Peyer's patch (tissue), 4 donors: ENCODE data around the gene WDR48.
A peak's percentile ranks its signal among the peaks of the same experiment; 100 is the strongest.

Source experiments
- CTCF ChIP-seq, 6 experiments: fragments of 450-650 bp in 4 of 6; fragments of 200-600 bp in 2 of 6; sonication (generic) in 1 of 6; IDR thresholded peaks; one replicate each; pipeline ENCODE4 v1.5.1; 2017 to 2019; ENCODE audit warnings: antibody characterized with exemption in 6 of 6, mild to moderate bottlenecking in 3 of 6, moderate library complexity in 1 of 6
- POLR2A ChIP-seq, 2 donors: fragments of 450-650 bp; IDR thresholded peaks; one replicate each; pipeline ENCODE4 v1.5.1; 2017; ENCODE audit warnings: antibody characterized with exemption in 2 of 2, mild to moderate bottlenecking in 2 of 2, moderate library complexity in 2 of 2

GRCh38 chr3:39126532-39127071, 74.8 kb downstream of the WDR48 start:
- TF ChIP-seq POLR2A (IDR thresholded peaks at IDR 0.05) (no peak), CTCF (IDR thresholded peaks at IDR 0.05) (peak; percentile 11 to 57 (median 44))
